GM23338 (cell line): ENCODE measurements around the gene BEND2. TPM values are rescaled to one million over a fixed set of nuclear protein-coding genes. Genes with fewer than 3 reads are reported as not detected.

Experiments used
- ATAC-seq: fragments of 200-7000 bp; cut with Tn5 transposase; 3 replicates; pipeline ENCODE4 v1.9.1; 2020
- DNase-seq: peaks from one replicate; pipeline ENCODE4 v3.0.0-alpha.2; 2015; ENCODE audit warnings: low spot score
- H2AFZ ChIP-seq: fragments of 200-600 bp; sonication (generic); 2 replicates; pipeline ENCODE4 v1.8.0; 2016; ENCODE audit warnings: antibody characterized with exemption, mild to moderate bottlenecking, moderate library complexity
- H3F3A ChIP-seq: fragments of 200-600 bp; sonication (generic); replicated peaks from 2 replicates; pipeline ENCODE4 v1.8.0; 2017; ENCODE audit warnings: antibody characterized with exemption, mixed run types, low read depth
- H3K27ac ChIP-seq: fragments of 200-600 bp; sonication (generic); 2 replicates; pipeline ENCODE4 v1.6.1; 2016; ENCODE audit warnings: low read depth
- H3K27me3 ChIP-seq: fragments of 200-600 bp; sonication (generic); 2 replicates; pipeline ENCODE4 v1.8.0; 2016; ENCODE audit warnings: mild to moderate bottlenecking, mixed run types, moderate library complexity; ENCODE audit not compliant: insufficient read depth
- H3K36me3 ChIP-seq: fragments of 200-600 bp; sonication (generic); 2 replicates; pipeline ENCODE4 v1.8.0; 2016; ENCODE audit warnings: mild to moderate bottlenecking; ENCODE audit not compliant: insufficient read depth
- H3K4me1 ChIP-seq: fragments of 200-600 bp; sonication (generic); 2 replicates; pipeline ENCODE4 v1.8.0; 2016; ENCODE audit warnings: mild to moderate bottlenecking, moderate library complexity; ENCODE audit not compliant: insufficient read depth
- H3K4me2 ChIP-seq: fragments of 200-600 bp; sonication (generic); 2 replicates; pipeline ENCODE4 v1.7.1; 2017; ENCODE audit warnings: mixed run types
- H3K4me3 ChIP-seq: fragments of 200-600 bp; sonication (generic); 2 replicates; pipeline ENCODE4 v1.6.1; 2016; ENCODE audit warnings: mixed run types
- H3K79me2 ChIP-seq: fragments of 200-600 bp; sonication (generic); replicated peaks from 2 replicates; pipeline ENCODE4 v1.8.0; 2017; ENCODE audit warnings: mild to moderate bottlenecking; ENCODE audit not compliant: insufficient read depth
- H3K9me2 ChIP-seq: fragments of 200-600 bp; sonication (generic); 2 replicates; pipeline ENCODE4 v1.8.0; 2017; ENCODE audit not compliant: insufficient read depth
- H4K20me1 ChIP-seq: fragments of 200-600 bp; sonication (generic); replicated peaks from 2 replicates; pipeline ENCODE4 v1.8.0; 2017; ENCODE audit warnings: mild to moderate bottlenecking; ENCODE audit not compliant: insufficient read depth
- H3K27ac Mint-ChIP-seq: 2 replicates; pipeline ENCODE4 v1.8.0; 2020; ENCODE audit warnings: inconsistent platforms, mild to moderate bottlenecking, moderate library complexity, mixed read lengths
- H3K27me3 Mint-ChIP-seq: 3 replicates; pipeline ENCODE4 v1.8.0; 2022; ENCODE audit warnings: low read depth, mild to moderate bottlenecking, moderate library complexity, mixed read lengths, inconsistent platforms; ENCODE audit not compliant: insufficient read depth, poor library complexity
- H3K36me3 Mint-ChIP-seq: 3 replicates; pipeline ENCODE4 v1.8.0; 2021; ENCODE audit warnings: low read depth, mild to moderate bottlenecking, inconsistent platforms, moderate library complexity, mixed read lengths
- H3K4me1 Mint-ChIP-seq: 3 replicates; pipeline ENCODE4 v1.8.0; 2020; ENCODE audit warnings: mild to moderate bottlenecking, inconsistent platforms, mixed read lengths
- H3K4me3 Mint-ChIP-seq: 3 replicates; pipeline ENCODE4 v1.8.0; 2021; ENCODE audit warnings: moderate library complexity, mild to moderate bottlenecking, inconsistent platforms, mixed read lengths
- H3K9me3 Mint-ChIP-seq: 3 replicates; pipeline ENCODE4 v1.8.0; 2020; ENCODE audit warnings: moderate library complexity, mild to moderate bottlenecking, inconsistent platforms, mixed read lengths
- EZH2 ChIP-seq: fragments of 200-600 bp; sonication (generic); IDR thresholded peaks from one replicate; pipeline ENCODE4 v1.8.0; 2017; ENCODE audit warnings: antibody characterized with exemption, mild to moderate bottlenecking, low read depth; ENCODE audit not compliant: unreplicated experiment
- EZH2phosphoT487 ChIP-seq: fragments of 200-600 bp; sonication (generic); IDR thresholded peaks from one replicate; pipeline ENCODE4 v1.8.1; 2018; ENCODE audit warnings: antibody characterized with exemption; ENCODE audit not compliant: unreplicated experiment
- ZNF114 ChIP-seq: fragments of 250-450 bp; sonication (Bioruptor Pico); IDR thresholded peaks from 2 replicates; pipeline ENCODE4 v1.5.0; 2020; ENCODE audit warnings: mild to moderate bottlenecking, moderate library complexity
- polyA plus RNA-seq: library from polyadenylated mRNA; unstranded; fragments of >200 nt; fragmentation: Nextera tagmentation; extraction: Ambion mirVana; gene quantifications from 2 replicates; pipeline ENCODE4 v1.2.1, GENCODE V29; 2016
- total RNA-seq: library from RNA; depleted of rRNA; stranded (reverse); fragments of >200 nt; shearing (Covaris generic); gene quantifications from 2 replicates; pipeline ENCODE4 v1.2.3, GENCODE V29; 2014
- TF ChIP-seq, protein P1 (sequence below): fragments of 250-450 bp; sonication (Bioruptor Pico); IDR thresholded peaks from 2 replicates; pipeline ENCODE4 v1.5.0; 2020; ENCODE audit warnings: mild to moderate bottlenecking, moderate library complexity
- TF ChIP-seq, protein P2 (sequence below), 2 experiments: fragments of 200-600 bp in 1 of 2; sonication (generic) in 1 of 2; conservative IDR thresholded peaks; 2 replicates each; pipeline versions ENCODE4 v1.5.1 to v1.6.1; 2016 to 2017; ENCODE audit warnings: antibody characterized with exemption in 2 of 2, low read depth in 2 of 2, mild to moderate bottlenecking in 2 of 2, moderate library complexity in 1 of 2

Gene BEND2
- total and polyA plus RNA-seq, 2 experiments from 2014 or later, result not detected

DNA sequence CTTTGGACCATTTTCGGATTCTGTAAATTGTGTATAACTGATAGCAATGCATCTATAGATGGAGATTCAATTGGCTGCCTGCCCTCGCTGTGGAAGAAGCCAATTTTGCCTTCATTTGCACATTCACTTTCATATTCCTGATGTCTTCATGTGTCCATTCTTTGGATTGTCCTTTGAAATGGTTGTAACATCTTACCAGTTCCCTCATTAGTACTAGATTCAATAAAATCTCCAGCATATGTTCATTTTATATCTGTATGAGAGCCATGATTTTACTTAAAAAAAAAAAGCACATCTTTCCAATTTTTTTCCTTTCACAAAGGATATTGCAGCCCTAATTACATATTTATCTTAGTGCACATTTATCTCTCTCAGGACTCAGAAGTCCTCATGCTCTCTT is 61.7 kb downstream of the BEND2 start:
- ATAC-seq, result no peak
- Histone ChIP-seq H2AFZ (no peak overlapping the region), H3K27ac (no peak overlapping the region), H3K4me3 (no peak overlapping the region), H3K4me1 (no peaks in the 10 kb centered on the region), H3K36me3 (no peaks in the 10 kb centered on the region), H3K9me2 (no peaks in the 10 kb centered on the region), H3F3A (no peaks in the 10 kb centered on the region), H3K4me2 (no peak overlapping the region), H4K20me1 (no peaks in the 10 kb centered on the region), H3K79me2 (no peaks in the 10 kb centered on the region), H3K27me3 (no peaks in the 10 kb centered on the region)
- no peak for DNase-seq
- no peak overlapping the region for H3K27ac Mint-ChIP-seq
- H3K36me3 Mint-ChIP-seq, result peaks cover 12% of the 10 kb centered on the region; the same call in 2 of the 3 replicates
- no peak for TF ChIP-seq EZH2
- no peak for TF ChIP-seq EZH2phosphoT487
- TF ChIP-seq ZNF114, result no peak
- TF ChIP-seq, protein P1, sequence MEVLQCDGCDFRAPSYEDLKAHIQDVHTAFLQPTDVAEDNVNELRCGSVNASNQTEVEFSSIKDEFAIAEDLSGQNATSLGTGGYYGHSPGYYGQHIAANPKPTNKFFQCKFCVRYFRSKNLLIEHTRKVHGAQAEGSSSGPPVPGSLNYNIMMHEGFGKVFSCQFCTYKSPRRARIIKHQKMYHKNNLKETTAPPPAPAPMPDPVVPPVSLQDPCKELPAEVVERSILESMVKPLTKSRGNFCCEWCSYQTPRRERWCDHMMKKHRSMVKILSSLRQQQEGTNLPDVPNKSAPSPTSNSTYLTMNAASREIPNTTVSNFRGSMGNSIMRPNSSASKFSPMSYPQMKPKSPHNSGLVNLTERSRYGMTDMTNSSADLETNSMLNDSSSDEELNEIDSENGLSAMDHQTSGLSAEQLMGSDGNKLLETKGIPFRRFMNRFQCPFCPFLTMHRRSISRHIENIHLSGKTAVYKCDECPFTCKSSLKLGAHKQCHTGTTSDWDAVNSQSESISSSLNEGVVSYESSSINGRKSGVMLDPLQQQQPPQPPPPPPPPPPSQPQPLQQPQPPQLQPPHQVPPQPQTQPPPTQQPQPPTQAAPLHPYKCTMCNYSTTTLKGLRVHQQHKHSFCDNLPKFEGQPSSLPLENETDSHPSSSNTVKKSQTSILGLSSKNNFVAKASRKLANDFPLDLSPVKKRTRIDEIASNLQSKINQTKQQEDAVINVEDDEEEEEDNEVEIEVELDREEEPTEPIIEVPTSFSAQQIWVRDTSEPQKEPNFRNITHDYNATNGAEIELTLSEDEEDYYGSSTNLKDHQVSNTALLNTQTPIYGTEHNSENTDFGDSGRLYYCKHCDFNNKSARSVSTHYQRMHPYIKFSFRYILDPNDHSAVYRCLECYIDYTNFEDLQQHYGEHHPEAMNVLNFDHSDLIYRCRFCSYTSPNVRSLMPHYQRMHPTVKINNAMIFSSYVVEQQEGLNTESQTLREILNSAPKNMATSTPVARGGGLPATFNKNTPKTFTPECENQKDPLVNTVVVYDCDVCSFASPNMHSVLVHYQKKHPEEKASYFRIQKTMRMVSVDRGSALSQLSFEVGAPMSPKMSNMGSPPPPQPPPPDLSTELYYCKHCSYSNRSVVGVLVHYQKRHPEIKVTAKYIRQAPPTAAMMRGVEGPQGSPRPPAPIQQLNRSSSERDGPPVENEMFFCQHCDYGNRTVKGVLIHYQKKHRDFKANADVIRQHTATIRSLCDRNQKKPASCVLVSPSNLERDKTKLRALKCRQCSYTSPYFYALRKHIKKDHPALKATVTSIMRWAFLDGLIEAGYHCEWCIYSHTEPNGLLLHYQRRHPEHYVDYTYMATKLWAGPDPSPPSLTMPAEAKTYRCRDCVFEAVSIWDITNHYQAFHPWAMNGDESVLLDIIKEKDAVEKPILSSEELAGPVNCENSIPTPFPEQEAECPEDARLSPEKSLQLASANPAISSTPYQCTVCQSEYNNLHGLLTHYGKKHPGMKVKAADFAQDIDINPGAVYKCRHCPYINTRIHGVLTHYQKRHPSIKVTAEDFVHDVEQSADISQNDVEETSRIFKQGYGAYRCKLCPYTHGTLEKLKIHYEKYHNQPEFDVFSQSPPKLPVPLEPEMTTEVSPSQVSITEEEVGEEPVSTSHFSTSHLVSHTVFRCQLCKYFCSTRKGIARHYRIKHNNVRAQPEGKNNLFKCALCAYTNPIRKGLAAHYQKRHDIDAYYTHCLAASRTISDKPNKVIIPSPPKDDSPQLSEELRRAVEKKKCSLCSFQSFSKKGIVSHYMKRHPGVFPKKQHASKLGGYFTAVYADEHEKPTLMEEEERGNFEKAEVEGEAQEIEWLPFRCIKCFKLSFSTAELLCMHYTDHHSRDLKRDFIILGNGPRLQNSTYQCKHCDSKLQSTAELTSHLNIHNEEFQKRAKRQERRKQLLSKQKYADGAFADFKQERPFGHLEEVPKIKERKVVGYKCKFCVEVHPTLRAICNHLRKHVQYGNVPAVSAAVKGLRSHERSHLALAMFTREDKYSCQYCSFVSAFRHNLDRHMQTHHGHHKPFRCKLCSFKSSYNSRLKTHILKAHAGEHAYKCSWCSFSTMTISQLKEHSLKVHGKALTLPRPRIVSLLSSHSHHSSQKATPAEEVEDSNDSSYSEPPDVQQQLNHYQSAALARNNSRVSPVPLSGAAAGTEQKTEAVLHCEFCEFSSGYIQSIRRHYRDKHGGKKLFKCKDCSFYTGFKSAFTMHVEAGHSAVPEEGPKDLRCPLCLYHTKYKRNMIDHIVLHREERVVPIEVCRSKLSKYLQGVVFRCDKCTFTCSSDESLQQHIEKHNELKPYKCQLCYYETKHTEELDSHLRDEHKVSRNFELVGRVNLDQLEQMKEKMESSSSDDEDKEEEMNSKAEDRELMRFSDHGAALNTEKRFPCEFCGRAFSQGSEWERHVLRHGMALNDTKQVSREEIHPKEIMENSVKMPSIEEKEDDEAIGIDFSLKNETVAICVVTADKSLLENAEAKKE (CRISPR knock-in tag), result no peak
- TF ChIP-seq, protein P2, sequence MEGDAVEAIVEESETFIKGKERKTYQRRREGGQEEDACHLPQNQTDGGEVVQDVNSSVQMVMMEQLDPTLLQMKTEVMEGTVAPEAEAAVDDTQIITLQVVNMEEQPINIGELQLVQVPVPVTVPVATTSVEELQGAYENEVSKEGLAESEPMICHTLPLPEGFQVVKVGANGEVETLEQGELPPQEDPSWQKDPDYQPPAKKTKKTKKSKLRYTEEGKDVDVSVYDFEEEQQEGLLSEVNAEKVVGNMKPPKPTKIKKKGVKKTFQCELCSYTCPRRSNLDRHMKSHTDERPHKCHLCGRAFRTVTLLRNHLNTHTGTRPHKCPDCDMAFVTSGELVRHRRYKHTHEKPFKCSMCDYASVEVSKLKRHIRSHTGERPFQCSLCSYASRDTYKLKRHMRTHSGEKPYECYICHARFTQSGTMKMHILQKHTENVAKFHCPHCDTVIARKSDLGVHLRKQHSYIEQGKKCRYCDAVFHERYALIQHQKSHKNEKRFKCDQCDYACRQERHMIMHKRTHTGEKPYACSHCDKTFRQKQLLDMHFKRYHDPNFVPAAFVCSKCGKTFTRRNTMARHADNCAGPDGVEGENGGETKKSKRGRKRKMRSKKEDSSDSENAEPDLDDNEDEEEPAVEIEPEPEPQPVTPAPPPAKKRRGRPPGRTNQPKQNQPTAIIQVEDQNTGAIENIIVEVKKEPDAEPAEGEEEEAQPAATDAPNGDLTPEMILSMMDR (conservative IDR thresholded peaks at IDR 0.05; ENCODE audit: low read depth in 2 of 2), result no peak
- H3K9me3 Mint-ChIP-seq, result peaks cover 16% of the 10 kb centered on the region; the same call in 2 of the 3 replicates
- no peak overlapping the region for H3K4me3 Mint-ChIP-seq
- peaks cover 2% of the 10 kb centered on the region for H3K27me3 Mint-ChIP-seq
- H3K4me1 Mint-ChIP-seq, result peaks cover 8% of the 10 kb centered on the region; the same call in 2 of the 3 replicates
